Liver (tissue), 3 donors: ENCODE measurements around the gene GALNT10.

ENCODE experiments used
- CTCF ChIP-seq: fragments of 150-350 bp; IDR thresholded peaks from 2 replicates; pipeline ENCODE4 v1.5.1; 2017; ENCODE audit warnings: improper control_type of control experiment, low read depth, low read length; ENCODE audit not compliant: missing input control
- EGR1 ChIP-seq, 2 donors: IDR thresholded peaks; 2 replicates each; pipeline ENCODE4 v1.6.1; 2016 to 2018; ENCODE audit warnings: antibody characterized with exemption in 2 of 2, low read depth in 2 of 2
- HNF4A ChIP-seq, 2 donors: conservative IDR thresholded peaks; 2 replicates each; pipeline ENCODE4 v1.6.1; 2016; ENCODE audit warnings: antibody characterized with exemption in 2 of 2, mild to moderate bottlenecking in 2 of 2
- JUND ChIP-seq, 2 donors: IDR thresholded peaks; 2 replicates each; pipeline ENCODE4 v1.6.1; 2016; ENCODE audit warnings: antibody characterized with exemption in 2 of 2
- RAD21 ChIP-seq, 2 donors: IDR thresholded peaks; 2 replicates each; pipeline ENCODE4 v1.6.1; 2016; ENCODE audit warnings: antibody characterized with exemption in 2 of 2, mild to moderate bottlenecking in 2 of 2
- RXRA ChIP-seq, 2 donors: IDR thresholded peaks; 2 replicates each; pipeline ENCODE4 v1.6.1; 2017 to 2018; ENCODE audit warnings: antibody characterized with exemption in 2 of 2, mild to moderate bottlenecking in 1 of 2
- TAF1 ChIP-seq: conservative IDR thresholded peaks from 2 replicates; pipeline ENCODE4 v1.6.1; 2016; ENCODE audit warnings: antibody characterized with exemption, mild to moderate bottlenecking
- ZBTB33 ChIP-seq: IDR thresholded peaks from 2 replicates; pipeline ENCODE4 v1.6.1; 2016; ENCODE audit warnings: antibody characterized with exemption
- donor health status: healthy.
- donor health status: healthy.

- no peak for TF ChIP-seq CTCF
- TF ChIP-seq JUND (IDR thresholded peaks at IDR 0.05), result no peak
- TF ChIP-seq TAF1, result no peak
- no peak for TF ChIP-seq HNF4A (conservative IDR thresholded peaks at IDR 0.05)
- TF ChIP-seq RAD21 (IDR thresholded peaks at IDR 0.05), result no peak
- TF ChIP-seq EGR1 (IDR thresholded peaks at IDR 0.05; ENCODE audit: low read depth in 2 of 2), result no peak
- no peak for TF ChIP-seq ZBTB33
- TF ChIP-seq RXRA (IDR thresholded peaks at IDR 0.05), result no peak
Measured at GRCh38 chr5:154396128-154396527, 205.6 kb downstream of the GALNT10 start.
